GM18526 (cell line): ENCODE data around the gene LAMA2.

Source experiments
- POLR2A ChIP-seq: IDR thresholded peaks from 3 replicates; pipeline ENCODE4 v1.6.1; 2011; ENCODE audit not compliant: insufficient read length; ENCODE audit errors: extremely low read depth

LAMA2 gene

DNA sequence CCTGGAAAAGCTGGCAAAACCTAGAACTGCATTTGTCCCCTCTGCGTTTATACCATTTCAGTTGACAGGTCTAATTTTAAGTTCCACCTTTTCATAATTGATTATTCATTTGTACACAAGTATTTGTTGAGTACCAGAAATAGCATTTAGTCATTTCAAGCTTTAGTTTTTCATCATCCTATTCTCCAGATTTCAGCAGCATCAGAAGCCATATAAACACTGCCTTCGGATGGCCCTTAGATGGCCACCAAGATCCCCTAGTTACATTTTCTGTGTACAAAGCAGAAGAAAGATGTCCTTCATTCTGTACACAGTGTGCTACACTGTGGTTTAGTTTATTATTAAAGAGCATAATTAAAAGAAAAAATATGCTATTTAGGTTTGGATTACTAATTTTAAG lies 131.4 kb downstream of the LAMA2 start:
- TF ChIP-seq POLR2A, result no peak

GRCh38 chr6:129015721-129016120 lies 132.8 kb downstream of the LAMA2 start:
- TF ChIP-seq POLR2A, result no peak

DNA sequence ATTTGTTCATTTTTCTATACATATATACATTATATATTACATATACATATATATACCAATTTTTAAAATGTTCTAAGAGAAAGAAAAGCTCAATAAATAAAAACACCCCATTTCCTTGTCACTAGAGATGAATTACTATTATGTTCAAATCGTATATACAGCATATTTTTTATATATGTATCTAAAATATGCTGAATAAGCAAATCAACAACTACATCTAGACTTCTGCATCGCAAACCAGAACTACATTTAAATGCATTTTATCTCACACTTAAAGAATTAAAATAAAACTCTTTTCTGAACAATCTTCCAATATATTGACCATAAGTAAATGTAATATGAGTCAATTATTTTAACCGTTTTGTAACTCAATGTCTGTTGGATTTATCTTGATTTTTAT lies 133.9 kb downstream of the LAMA2 start:
- TF ChIP-seq POLR2A, result no peak

GRCh38 chr6:129022011-129022553 lies 139.1 kb downstream of the LAMA2 start:
- no peak for TF ChIP-seq POLR2A

- no peak for TF ChIP-seq POLR2A
Observed at GRCh38 chr6:129026601-129027000, 143.7 kb downstream of the LAMA2 start.

DNA sequence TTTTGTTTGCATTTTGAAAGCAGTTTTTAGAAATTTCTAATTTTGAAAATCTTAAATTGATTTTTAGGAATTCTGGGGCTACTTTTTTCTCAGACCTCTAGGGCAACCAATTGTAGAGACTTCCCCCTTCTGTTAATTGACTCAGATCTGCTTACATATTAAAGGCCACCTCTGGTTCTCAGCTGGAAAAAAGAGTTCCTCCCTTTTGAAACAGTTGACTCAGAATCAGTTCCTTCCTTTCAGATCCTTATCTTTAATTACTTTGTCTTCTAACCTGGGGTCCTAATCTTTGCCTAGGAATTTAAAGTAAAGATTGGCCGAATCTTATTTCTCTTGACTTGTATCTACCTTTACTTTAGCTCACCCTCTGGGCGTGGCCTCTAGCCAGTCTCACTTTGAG lies 146.8 kb downstream of the LAMA2 start:
- TF ChIP-seq POLR2A, result no peak

- no peak for TF ChIP-seq POLR2A
Observed at GRCh38 chr6:129030215-129030614, 147.3 kb downstream of the LAMA2 start.

GRCh38 chr6:129031051-129031599 lies 148.2 kb downstream of the LAMA2 start:
- no peak for TF ChIP-seq POLR2A

GRCh38 chr6:129032602-129033001 lies 149.7 kb downstream of the LAMA2 start:
- TF ChIP-seq POLR2A, result no peak

GRCh38 chr6:129033180-129033579 lies 150.2 kb downstream of the LAMA2 start:
- no peak for TF ChIP-seq POLR2A

DNA sequence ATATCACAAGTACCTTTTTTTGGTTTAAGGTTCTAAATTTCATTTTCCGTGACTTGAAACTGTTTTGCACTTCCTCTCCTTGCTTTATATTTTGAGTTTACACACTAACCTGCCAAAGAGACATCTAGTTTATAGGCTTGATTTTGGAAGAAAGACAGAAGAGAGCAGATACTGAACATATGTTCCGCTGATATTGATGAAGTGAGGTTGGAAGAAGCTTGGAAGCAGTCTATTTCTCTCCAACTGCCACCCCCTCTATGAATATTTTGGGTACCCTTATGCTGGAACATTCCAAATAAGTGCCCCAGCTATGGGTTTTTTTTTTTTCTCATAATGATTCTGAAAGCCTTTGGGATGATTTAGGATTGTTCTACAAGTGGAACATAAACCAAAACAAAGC lies 150.6 kb downstream of the LAMA2 start:
- TF ChIP-seq POLR2A, result no peak

DNA sequence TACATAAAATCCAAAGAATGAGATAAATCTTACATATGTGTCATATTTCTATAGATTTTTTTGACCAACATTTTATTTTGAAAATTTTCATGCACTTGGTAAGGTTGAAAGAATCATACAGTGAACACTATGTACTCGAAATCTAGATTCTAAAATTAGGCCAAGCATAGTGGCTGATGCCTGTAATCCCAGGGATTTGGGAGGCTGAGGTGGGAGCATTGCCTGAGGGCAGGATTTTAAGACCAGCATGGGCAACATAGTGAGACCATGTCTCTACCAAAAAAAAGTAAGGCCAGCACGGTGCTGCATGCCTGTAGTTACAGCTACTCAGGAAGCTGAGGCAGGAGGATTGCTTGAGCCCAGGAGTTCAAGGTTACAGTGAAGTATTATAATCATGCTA lies 158.6 kb downstream of the LAMA2 start:
- TF ChIP-seq POLR2A, result no peak

GRCh38 chr6:129046526-129046925 lies 163.6 kb downstream of the LAMA2 start:
- no peak for TF ChIP-seq POLR2A

- TF ChIP-seq POLR2A, result no peak
Observed at GRCh38 chr6:129047834-129048233, 164.9 kb downstream of the LAMA2 start.

DNA sequence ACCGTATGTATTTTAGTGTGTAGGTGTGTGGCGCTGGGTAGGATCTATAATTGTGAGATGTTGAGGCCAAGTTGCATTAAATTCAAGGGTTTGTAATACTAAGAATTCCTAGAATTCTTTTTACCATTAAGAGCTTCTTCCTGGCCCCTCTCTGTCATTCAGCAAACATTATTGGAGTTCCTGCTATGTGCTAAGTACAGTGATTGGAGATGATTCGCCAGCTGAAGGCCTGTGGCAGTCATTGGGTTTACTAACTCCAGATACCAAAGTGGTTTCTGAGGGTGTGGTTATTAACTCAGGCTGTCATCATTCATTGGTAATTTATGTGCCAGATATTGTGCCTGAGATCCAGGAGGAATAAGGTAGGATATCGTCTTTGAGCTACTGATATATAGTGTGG lies 167.1 kb downstream of the LAMA2 start:
- no peak for TF ChIP-seq POLR2A

GRCh38 chr6:129055796-129056195 lies 172.9 kb downstream of the LAMA2 start:
- TF ChIP-seq POLR2A, result no peak

- TF ChIP-seq POLR2A, result no peak
Observed at GRCh38 chr6:129059650-129060049, 176.7 kb downstream of the LAMA2 start.
